HG03095 (cell line): ENCODE data around the gene TVP23B.
"Not testable (repeated sequence)": the region's sequence is repeated elsewhere in the genome, so short reads cannot be mapped to it uniquely, and the experiment has no call there.

Experiments
- ATAC-seq: cut with Tn5 transposase; IDR thresholded peaks from one replicate; pipeline ENCODE4 v1.9.1; 2021; ENCODE audit warnings: moderate library complexity; ENCODE audit not compliant: unreplicated experiment

TVP23B gene

GRCh38 chr17:18786890-18787289, 5.9 kb downstream of the TVP23B start:
- ATAC-seq, result not testable (repeated sequence)

- not testable (repeated sequence) for ATAC-seq
These were observed 10.4 kb downstream of the TVP23B start for GRCh38 chr17:18791402-18791801.

GRCh38 chr17:18794841-18795240, 13.9 kb downstream of the TVP23B start:
- not testable (repeated sequence) for ATAC-seq

GRCh38 chr17:18796887-18797286, 15.9 kb downstream of the TVP23B start:
- not testable (repeated sequence) for ATAC-seq

- ATAC-seq, result not testable (repeated sequence)
These were observed 22.7 kb downstream of the TVP23B start for GRCh38 chr17:18803458-18804245.

GRCh38 chr17:18815924-18816323, 34.9 kb downstream of the TVP23B start:
- not testable (repeated sequence) for ATAC-seq

- ATAC-seq, result not testable (repeated sequence)
These were observed 35.7 kb downstream of the TVP23B start for GRCh38 chr17:18816489-18817371.

- not testable (repeated sequence) for ATAC-seq
These were observed 40.4 kb downstream of the TVP23B start for GRCh38 chr17:18821430-18821829.

GRCh38 chr17:18827613-18828012, 46.6 kb downstream of the TVP23B start:
- ATAC-seq, result not testable (repeated sequence)

GRCh38 chr17:18848501-18848900, 67.5 kb downstream of the TVP23B start:
- ATAC-seq, result no peak

- ATAC-seq, result no peak
These were observed 69.7 kb downstream of the TVP23B start for GRCh38 chr17:18850679-18851078.

- ATAC-seq, result no peak
These were observed 70.2 kb downstream of the TVP23B start for GRCh38 chr17:18851201-18851600.

- ATAC-seq, result no peak
These were observed 74.0 kb downstream of the TVP23B start for GRCh38 chr17:18854956-18855355.

GRCh38 chr17:18855831-18856569, 75.0 kb downstream of the TVP23B start:
- peak; percentile 69 for ATAC-seq
